Thyroid gland (tissue), 4 donors: ENCODE results near the gene SH2D5. TPM values are rescaled to one million over a fixed set of nuclear protein-coding genes. Genes with fewer than 3 reads are reported as not detected.
A peak's percentile ranks its signal among the peaks of the same experiment; 100 is the strongest.

ENCODE experiments used
- DNase-seq, 2 donors: peaks; one replicate each; pipeline ENCODE4 v3.0.0-alpha.2; 2019
- H3K27ac ChIP-seq, 3 donors: fragments of 200-600 bp; sonication (generic); 1 replicate in 2 of 3; 2 replicates in 1 of 3; pipeline ENCODE4 v1.5.1; 2016 to 2019; ENCODE audit warnings: mild to moderate bottlenecking in 1 of 3, moderate library complexity in 1 of 3
- H3K27me3 ChIP-seq: fragments of 200-600 bp; sonication (generic); one replicate; pipeline ENCODE4 v1.5.1; 2019
- H3K36me3 ChIP-seq, 2 donors: fragments of 200-600 bp; sonication (generic); one replicate each; pipeline ENCODE4 v1.5.1; 2016 to 2019
- H3K4me1 ChIP-seq, 2 donors: fragments of 200-600 bp; sonication (generic); one replicate each; pipeline ENCODE4 v1.5.1; 2017 to 2019
- H3K4me3 ChIP-seq, 3 donors: fragments of 200-600 bp; sonication (generic); replicated peaks in 1 of 3; 1 replicate in 2 of 3; 2 replicates in 1 of 3; pipeline ENCODE4 v1.5.1; 2016; ENCODE audit warnings: mild to moderate bottlenecking in 1 of 3
- H3K9me3 ChIP-seq: fragments of 200-600 bp; sonication (generic); one replicate; pipeline ENCODE4 v1.5.1; 2017
- POLR2A ChIP-seq, 2 donors: fragments of 450-650 bp; IDR thresholded peaks; one replicate each; pipeline ENCODE4 v1.6.1; 2017; ENCODE audit warnings: antibody characterized with exemption in 2 of 2, mild to moderate bottlenecking in 2 of 2, moderate library complexity in 1 of 2
- WGBS, 2 donors: methylation state at CpG; one replicate each; pipeline ENCODE4 v1.1.5; 2017; 5-methylcytosine and 5-hydroxymethylcytosine counted together
- intact Hi-C: fragments of 100-400 bp; cut with DNase I; formaldehyde crosslinking; loops from one replicate; pipeline ENCODE4 v1.15.1; 2023
- total RNA-seq, 4 donors: library from RNA; depleted of rRNA; stranded (reverse); fragments of >200 nt; gene quantifications; one replicate each; pipeline ENCODE4 v1.2.3, GENCODE V29; 2016
- TF ChIP-seq, protein P1 (sequence below), 6 experiments: fragments of 200-600 bp in 3 of 6; fragments of 450-650 bp in 3 of 6; sonication (generic) in 3 of 6; IDR thresholded peaks; one replicate each; pipeline ENCODE4 v1.5.1; 2016 to 2019; ENCODE audit warnings: antibody characterized with exemption in 6 of 6, mild to moderate bottlenecking in 2 of 6, inconsistent platforms in 1 of 6, moderate library complexity in 1 of 6

The SH2D5 gene
- total RNA-seq, 4 donors from 2014 or later: 0.11 to 1.4 (median 0.77) TPM

DNA sequence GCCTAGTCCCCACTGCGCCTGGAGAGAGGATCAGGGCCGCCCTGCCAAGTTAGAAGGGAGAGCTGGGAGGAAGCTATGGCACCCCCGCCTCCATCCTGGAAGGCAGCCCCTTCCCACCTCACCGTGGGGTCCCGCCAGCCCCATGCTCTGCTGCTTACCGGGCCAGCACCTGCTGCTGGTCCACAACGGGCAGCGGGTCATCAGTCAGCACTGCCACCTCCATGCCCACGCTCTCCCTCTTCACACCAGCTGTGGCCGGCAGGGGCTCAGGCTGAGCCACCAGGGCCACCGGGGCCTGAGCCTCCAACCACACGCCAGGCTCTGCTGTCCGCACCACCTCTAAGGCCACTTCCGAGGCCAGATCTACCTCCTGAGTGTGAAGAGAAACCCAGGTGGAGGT lies 47.9 kb downstream of the SH2D5 start:
- WGBS, 2 donors: 89 to 90% methylated on average over 6 to 14 of the region's 14 CpGs

DNA sequence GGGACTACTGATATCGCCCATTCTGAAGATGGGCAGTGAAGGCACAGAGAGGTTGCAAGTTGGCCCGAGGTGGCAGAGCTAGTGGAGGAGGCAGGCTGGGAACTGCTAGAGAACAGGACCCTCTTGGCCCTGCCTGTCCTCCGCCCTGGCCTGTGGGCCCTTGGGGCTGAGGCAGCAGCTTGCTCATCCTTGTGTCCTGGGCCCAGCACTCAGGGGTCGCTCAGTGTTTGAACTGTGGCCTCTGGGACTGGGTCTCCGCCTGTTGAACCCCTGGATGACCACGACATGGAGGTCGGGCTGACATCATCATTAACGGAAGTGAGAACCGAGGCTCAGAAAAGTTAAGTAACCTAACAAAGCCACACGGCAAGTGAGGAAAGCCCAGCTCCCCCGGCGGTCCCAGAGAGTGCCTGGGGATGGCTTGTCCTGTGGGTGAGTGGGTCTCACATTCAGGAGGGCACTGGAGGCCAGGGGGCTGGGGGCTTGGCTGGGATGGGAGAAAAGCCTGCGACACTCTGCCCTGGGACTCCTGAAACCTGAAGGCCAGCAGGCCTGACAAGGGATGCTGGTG lies 48.4 kb downstream of the SH2D5 start:
- peak overlapping the region; percentile 72 to 76 (median 74) for H3K27ac ChIP-seq
- no peaks in the 10 kb centered on the region for H3K36me3 ChIP-seq
- peaks cover 0 to 19% of the 10 kb centered on the region in 2 donors for H3K4me1 ChIP-seq
- DNase-seq: no peak
- H3K4me3 ChIP-seq: no peak overlapping the region
- intact Hi-C loops: no loop called here
- TF ChIP-seq, protein P1, sequence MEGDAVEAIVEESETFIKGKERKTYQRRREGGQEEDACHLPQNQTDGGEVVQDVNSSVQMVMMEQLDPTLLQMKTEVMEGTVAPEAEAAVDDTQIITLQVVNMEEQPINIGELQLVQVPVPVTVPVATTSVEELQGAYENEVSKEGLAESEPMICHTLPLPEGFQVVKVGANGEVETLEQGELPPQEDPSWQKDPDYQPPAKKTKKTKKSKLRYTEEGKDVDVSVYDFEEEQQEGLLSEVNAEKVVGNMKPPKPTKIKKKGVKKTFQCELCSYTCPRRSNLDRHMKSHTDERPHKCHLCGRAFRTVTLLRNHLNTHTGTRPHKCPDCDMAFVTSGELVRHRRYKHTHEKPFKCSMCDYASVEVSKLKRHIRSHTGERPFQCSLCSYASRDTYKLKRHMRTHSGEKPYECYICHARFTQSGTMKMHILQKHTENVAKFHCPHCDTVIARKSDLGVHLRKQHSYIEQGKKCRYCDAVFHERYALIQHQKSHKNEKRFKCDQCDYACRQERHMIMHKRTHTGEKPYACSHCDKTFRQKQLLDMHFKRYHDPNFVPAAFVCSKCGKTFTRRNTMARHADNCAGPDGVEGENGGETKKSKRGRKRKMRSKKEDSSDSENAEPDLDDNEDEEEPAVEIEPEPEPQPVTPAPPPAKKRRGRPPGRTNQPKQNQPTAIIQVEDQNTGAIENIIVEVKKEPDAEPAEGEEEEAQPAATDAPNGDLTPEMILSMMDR (IDR thresholded peaks at IDR 0.05): no peak
- no peak for TF ChIP-seq POLR2A (IDR thresholded peaks at IDR 0.05)
- H3K27me3 ChIP-seq: no peaks in the 10 kb centered on the region
- H3K9me3 ChIP-seq: no peaks in the 10 kb centered on the region
- WGBS, 2 donors: 62 to 86% methylated on average over 11 to 12 of the region's 13 CpGs

More for the DNA sequence above, 47.9 kb downstream of the SH2D5 start:
- peaks cover 0 to 21% of the 10 kb centered on the region in 2 donors for H3K4me1 ChIP-seq
- TF ChIP-seq POLR2A (IDR thresholded peaks at IDR 0.05): no peak
- TF ChIP-seq, protein P1 (IDR thresholded peaks at IDR 0.05): no peak
- intact Hi-C loops: no loop called here
- no peak for DNase-seq
- H3K27ac ChIP-seq: peak overlapping the region; percentile 72 to 76 (median 74)
- H3K36me3 ChIP-seq: no peaks in the 10 kb centered on the region
- no peaks in the 10 kb centered on the region for H3K27me3 ChIP-seq
- peak overlapping the region in 1 of 3 donors; percentile 13 for H3K4me3 ChIP-seq
- no peaks in the 10 kb centered on the region for H3K9me3 ChIP-seq

DNA sequence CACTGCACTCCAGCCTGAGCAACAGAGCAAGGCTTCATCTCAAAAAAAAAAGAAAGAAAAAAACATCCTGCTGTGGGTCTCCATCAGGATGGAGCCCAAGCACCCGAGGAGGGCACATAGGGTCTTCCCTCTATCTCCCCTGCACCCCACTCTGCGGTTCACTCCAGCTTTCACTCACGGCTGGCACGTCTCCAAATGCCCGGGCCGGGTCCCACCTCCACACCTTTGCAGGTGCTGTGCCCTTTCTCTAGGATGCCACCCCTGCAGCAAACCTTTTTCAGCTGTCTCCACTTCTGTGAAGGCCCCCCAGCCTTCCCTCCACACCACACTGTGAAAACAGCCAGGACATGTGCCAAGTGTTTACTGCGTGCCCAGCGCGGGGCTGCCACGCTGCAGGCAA lies 48.9 kb downstream of the SH2D5 start:
- Histone ChIP-seq H3K4me1 (peaks cover 0 to 14% of the 10 kb centered on the region in 2 donors), H3K27ac (peak overlapping the region in 1 of 3 donors; percentile 8), H3K36me3 (no peaks in the 10 kb centered on the region), H3K9me3 (no peaks in the 10 kb centered on the region), H3K4me3 (no peak overlapping the region), H3K27me3 (no peaks in the 10 kb centered on the region)
- DNase-seq: no peak
- WGBS, 2 donors: 79 to 84% methylated on average over 10 of the region's 10 CpGs
- no peak for TF ChIP-seq POLR2A (IDR thresholded peaks at IDR 0.05)
- TF ChIP-seq, protein P1 (IDR thresholded peaks at IDR 0.05): no peak
- intact Hi-C loops: no loop called here

DNA sequence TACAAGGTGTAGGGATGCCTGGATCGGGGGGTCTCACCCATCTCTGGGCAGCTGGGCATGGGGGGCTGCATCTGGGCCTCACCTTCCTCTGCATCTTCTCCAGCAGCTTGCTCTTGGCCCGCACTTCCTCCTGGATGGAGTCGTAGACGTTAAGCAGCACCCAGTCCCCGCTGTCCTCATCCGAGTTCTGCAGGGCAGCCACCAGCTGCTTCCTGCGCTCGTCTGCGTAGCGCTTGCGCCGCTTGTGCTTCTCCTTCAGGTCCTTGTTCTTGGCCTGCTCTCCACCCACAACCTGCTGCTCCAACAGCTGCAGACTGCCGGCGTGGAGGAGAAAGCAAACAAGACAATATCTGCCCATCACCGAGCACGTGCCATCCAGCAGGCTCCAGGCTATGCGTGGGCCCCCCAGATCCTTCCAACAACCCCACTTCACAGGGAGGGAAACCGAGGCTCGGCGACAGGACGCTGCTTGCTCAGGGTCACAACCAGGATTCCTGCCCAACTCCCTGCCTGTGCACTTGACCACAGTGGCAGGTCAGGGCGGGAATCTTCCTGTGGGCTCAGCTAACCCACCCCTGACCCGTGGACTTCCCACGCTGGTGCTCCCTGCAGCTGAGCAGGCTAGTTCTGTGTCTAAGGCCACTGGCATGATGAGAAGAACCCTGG lies 49.8 kb downstream of the SH2D5 start:
- Histone ChIP-seq H3K9me3 (no peaks in the 10 kb centered on the region), H3K4me1 (peaks cover 0 to 10% of the 10 kb centered on the region in 2 donors), H3K36me3 (no peaks in the 10 kb centered on the region), H3K4me3 (no peak overlapping the region), H3K27ac (no peak overlapping the region), H3K27me3 (no peaks in the 10 kb centered on the region)
- DNase-seq: no peak
- 71 to 78% methylated on average over 21 of the region's 24 CpGs for WGBS, 2 donors
- no peak for TF ChIP-seq POLR2A (IDR thresholded peaks at IDR 0.05)
- TF ChIP-seq, protein P1 (IDR thresholded peaks at IDR 0.05): no peak
- intact Hi-C loops: no loop called here

DNA sequence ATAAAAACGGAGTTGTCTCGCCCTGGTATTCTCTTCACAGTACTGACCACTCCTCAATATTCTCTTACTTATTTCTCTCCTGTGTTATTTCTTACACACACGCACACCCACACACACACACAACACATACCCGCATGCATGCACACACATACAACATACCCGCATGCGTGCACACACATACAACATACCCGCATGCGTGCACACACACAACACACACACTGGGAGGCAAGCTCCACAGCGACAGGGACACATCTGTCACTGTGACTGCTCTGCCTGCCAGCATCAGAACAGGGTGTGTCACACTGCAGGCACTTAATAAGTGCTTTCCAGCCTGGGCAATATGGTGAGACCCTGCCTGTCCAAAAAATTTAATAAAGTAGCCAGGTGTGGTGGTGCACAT lies 50.5 kb downstream of the SH2D5 start:
- TF ChIP-seq POLR2A (IDR thresholded peaks at IDR 0.05): no peak
- TF ChIP-seq, protein P1 (IDR thresholded peaks at IDR 0.05): no peak
- Histone ChIP-seq H3K4me3 (no peak overlapping the region), H3K9me3 (no peaks in the 10 kb centered on the region), H3K4me1 (peaks cover 0 to 10% of the 10 kb centered on the region in 2 donors), H3K36me3 (no peaks in the 10 kb centered on the region), H3K27me3 (no peaks in the 10 kb centered on the region), H3K27ac (no peak overlapping the region)
- DNase-seq: no peak
- WGBS, 2 donors: 92 to 99% methylated on average over 9 of the region's 9 CpGs
- intact Hi-C loops: no loop called here
